Astrocyte (in vitro differentiated cells and primary cell): ENCODE data around the gene RGMB. TPM values are rescaled to one million over a fixed set of nuclear protein-coding genes. Genes with fewer than 3 reads are reported as not detected.

Experiments used
- DNase-seq: peaks from one replicate; pipeline ENCODE4 v3.0.0-alpha.2; 2010; ENCODE audit warnings: low read depth
- FAIRE-seq: peaks from 2 replicates; lab custom pipeline; 2011; peaks lifted over from hg19 to GRCh38; lab: Jason Lieb, UNC
- H2AFZ ChIP-seq: 2 replicates; pipeline ENCODE4 v1.6.0; 2012; ENCODE audit warnings: low read depth, low read length, inconsistent platforms
- H3K27ac ChIP-seq: 2 replicates; pipeline ENCODE4 v1.5.1; 2011; ENCODE audit warnings: low read depth, low read length, inconsistent platforms
- H3K27me3 ChIP-seq: 2 replicates; pipeline ENCODE4 v1.6.0; 2011; ENCODE audit warnings: low read length, inconsistent platforms; ENCODE audit not compliant: insufficient read depth
- H3K36me3 ChIP-seq: 2 replicates; pipeline ENCODE4 v1.5.1; 2011; ENCODE audit warnings: low read length, inconsistent platforms; ENCODE audit not compliant: insufficient read depth
- H3K4me1 ChIP-seq: 2 replicates; pipeline ENCODE4 v1.5.1; 2011; ENCODE audit warnings: low read length, inconsistent platforms; ENCODE audit not compliant: insufficient read depth
- H3K4me2 ChIP-seq: 2 replicates; pipeline ENCODE4 v1.6.0; 2012; ENCODE audit warnings: low read length, inconsistent platforms
- H3K4me3 ChIP-seq: 2 replicates; pipeline ENCODE4 v1.5.1; 2011; ENCODE audit warnings: low read depth, mild to moderate bottlenecking, low read length, inconsistent platforms; ENCODE audit not compliant: insufficient read depth
- H3K79me2 ChIP-seq: 2 replicates; pipeline ENCODE4 v1.6.0; 2012; ENCODE audit warnings: mild to moderate bottlenecking, low read length, inconsistent platforms; ENCODE audit not compliant: insufficient read depth
- H3K9ac ChIP-seq: 2 replicates; pipeline ENCODE4 v1.6.0; 2012; ENCODE audit warnings: mild to moderate bottlenecking, low read length, inconsistent platforms
- H3K9me3 ChIP-seq: 2 replicates; pipeline ENCODE4 v1.5.1; 2012; ENCODE audit warnings: low read depth, mild to moderate bottlenecking, low read length, inconsistent platforms; ENCODE audit not compliant: insufficient read depth
- H4K20me1 ChIP-seq: 2 replicates; pipeline ENCODE4 v1.6.0; 2012; ENCODE audit warnings: low read length, inconsistent platforms; ENCODE audit not compliant: insufficient read depth
- H3K27ac Mint-ChIP-seq: one replicate; pipeline ENCODE4 v1.8.0; 2021; ENCODE audit warnings: mild to moderate bottlenecking, mixed read lengths; ENCODE audit not compliant: unreplicated experiment
- H3K27me3 Mint-ChIP-seq: one replicate; pipeline ENCODE4 v1.8.0; 2021; ENCODE audit warnings: low read depth, mixed read lengths; ENCODE audit not compliant: unreplicated experiment
- H3K36me3 Mint-ChIP-seq: one replicate; pipeline ENCODE4 v1.8.0; 2021; ENCODE audit warnings: low read depth, mixed read lengths; ENCODE audit not compliant: unreplicated experiment
- H3K4me1 Mint-ChIP-seq: one replicate; pipeline ENCODE4 v1.8.0; 2021; ENCODE audit warnings: low read depth, mixed read lengths; ENCODE audit not compliant: unreplicated experiment
- H3K4me3 Mint-ChIP-seq: one replicate; pipeline ENCODE4 v1.8.0; 2021; ENCODE audit warnings: mild to moderate bottlenecking, moderate library complexity, mixed read lengths; ENCODE audit not compliant: unreplicated experiment
- H3K9me3 Mint-ChIP-seq: one replicate; pipeline ENCODE4 v1.8.0; 2021; ENCODE audit warnings: mild to moderate bottlenecking, mixed read lengths; ENCODE audit not compliant: unreplicated experiment
- EZH2 ChIP-seq: IDR thresholded peaks from 2 replicates; pipeline ENCODE4 v1.6.1; 2012; ENCODE audit warnings: mild to moderate bottlenecking, low read length, inconsistent platforms; ENCODE audit not compliant: insufficient read depth
- total RNA-seq: library from RNA; stranded (reverse); gene quantifications from 2 replicates; pipeline ENCODE4 v1.2.1, GENCODE V29; 2021
- TF ChIP-seq, protein P1 (sequence below): IDR thresholded peaks from 2 replicates; pipeline ENCODE4 v1.5.1; 2011; ENCODE audit warnings: low read depth, mild to moderate bottlenecking, inconsistent platforms, low read length, moderate library complexity; ENCODE audit not compliant: insufficient read depth

Gene RGMB
- total RNA-seq, 1 donor from 2014 or later, result 48.7 TPM

DNA sequence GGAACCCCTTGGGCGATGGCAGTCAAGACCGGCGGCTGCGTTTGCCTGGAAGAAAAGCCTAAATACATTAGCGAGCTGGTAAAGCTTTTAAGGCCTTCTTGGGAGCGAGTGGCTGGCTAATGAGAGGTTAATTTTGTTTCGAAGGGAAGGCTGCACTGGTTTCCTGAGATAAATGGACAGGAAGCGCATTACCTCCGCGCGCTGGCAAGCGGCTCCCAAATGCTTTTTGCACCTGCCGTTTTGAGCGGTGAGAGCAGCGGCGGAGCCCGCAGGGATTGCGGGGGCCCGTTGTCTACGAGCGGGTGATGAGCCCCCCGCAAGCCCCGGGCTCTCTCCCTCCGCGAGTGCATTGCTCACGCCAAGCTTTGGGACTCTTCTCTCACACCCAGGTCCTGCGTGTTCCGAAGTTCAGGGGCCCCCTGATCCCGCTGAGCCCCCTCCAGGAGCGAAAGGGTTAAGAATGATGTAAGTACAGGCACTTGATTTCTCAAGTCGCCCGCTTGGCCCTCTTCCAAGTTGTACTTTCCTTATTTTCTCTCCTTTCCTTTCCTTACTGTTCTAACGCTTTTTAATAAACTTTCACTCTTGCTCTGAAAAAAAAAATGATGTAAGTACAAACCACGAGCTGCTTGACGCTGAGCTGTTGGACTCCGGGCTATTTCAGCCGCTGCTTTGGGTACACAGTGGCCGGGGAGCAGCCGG, 3.1 kb upstream of the RGMB start:
- peak overlapping the region; percentile 99 for H3K27ac Mint-ChIP-seq
- Histone ChIP-seq H3K4me2 (peak overlapping the region; percentile 87), H3K4me1 (peaks cover 10% of the 10 kb centered on the region), H3K9ac (peak overlapping the region; percentile 98), H3K9me3 (no peaks in the 10 kb centered on the region), H3K27ac (peak overlapping the region; percentile 84), H3K4me3 (peak overlapping the region; percentile 79), H3K36me3 (no peaks in the 10 kb centered on the region), H3K27me3 (no peaks in the 10 kb centered on the region), H4K20me1 (peaks cover 11% of the 10 kb centered on the region), H2AFZ (peak overlapping the region; percentile 75), H3K79me2 (peaks cover 57% of the 10 kb centered on the region)
- H3K9me3 Mint-ChIP-seq, result no peaks in the 10 kb centered on the region
- H3K4me1 Mint-ChIP-seq, result peaks cover 18% of the 10 kb centered on the region
- TF ChIP-seq, protein P1, sequence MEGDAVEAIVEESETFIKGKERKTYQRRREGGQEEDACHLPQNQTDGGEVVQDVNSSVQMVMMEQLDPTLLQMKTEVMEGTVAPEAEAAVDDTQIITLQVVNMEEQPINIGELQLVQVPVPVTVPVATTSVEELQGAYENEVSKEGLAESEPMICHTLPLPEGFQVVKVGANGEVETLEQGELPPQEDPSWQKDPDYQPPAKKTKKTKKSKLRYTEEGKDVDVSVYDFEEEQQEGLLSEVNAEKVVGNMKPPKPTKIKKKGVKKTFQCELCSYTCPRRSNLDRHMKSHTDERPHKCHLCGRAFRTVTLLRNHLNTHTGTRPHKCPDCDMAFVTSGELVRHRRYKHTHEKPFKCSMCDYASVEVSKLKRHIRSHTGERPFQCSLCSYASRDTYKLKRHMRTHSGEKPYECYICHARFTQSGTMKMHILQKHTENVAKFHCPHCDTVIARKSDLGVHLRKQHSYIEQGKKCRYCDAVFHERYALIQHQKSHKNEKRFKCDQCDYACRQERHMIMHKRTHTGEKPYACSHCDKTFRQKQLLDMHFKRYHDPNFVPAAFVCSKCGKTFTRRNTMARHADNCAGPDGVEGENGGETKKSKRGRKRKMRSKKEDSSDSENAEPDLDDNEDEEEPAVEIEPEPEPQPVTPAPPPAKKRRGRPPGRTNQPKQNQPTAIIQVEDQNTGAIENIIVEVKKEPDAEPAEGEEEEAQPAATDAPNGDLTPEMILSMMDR, result no peak
- no peak for TF ChIP-seq EZH2
- no peaks in the 10 kb centered on the region for H3K27me3 Mint-ChIP-seq
- DNase-seq (peak; percentile 54), FAIRE-seq (no peak)
- peak overlapping the region; percentile 99 for H3K4me3 Mint-ChIP-seq
- peaks cover 2% of the 10 kb centered on the region for H3K36me3 Mint-ChIP-seq

DNA sequence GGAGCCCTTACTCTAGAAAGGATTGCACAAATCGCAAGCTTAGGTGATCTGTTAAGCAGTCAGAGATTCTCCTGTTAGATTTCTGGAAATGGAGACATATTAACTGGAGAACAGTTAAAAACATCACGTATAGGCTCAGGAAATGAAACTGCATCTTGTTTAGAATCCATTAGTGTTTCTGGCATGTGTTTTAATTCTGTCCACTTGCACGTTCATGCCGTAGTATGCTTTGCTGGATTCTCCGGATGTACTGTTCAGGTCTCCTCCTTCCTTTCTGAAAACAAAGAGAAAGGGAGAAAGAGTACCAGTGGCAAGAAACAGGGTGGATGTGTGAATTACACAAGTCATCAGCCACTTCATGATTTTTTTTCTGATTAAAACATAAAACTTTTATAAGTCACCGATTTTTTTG, 2.5 kb upstream of the RGMB start:
- Histone ChIP-seq H3K4me1 (peaks cover 13% of the 10 kb centered on the region), H3K9me3 (no peaks in the 10 kb centered on the region), H3K36me3 (no peaks in the 10 kb centered on the region), H3K79me2 (peaks cover 62% of the 10 kb centered on the region), H3K4me2 (peak overlapping the region; percentile 87), H3K4me3 (peak overlapping the region; percentile 79), H4K20me1 (peaks cover 17% of the 10 kb centered on the region), H3K27ac (peak overlapping the region; percentile 84), H3K9ac (peak overlapping the region; percentile 98), H3K27me3 (no peaks in the 10 kb centered on the region), H2AFZ (peak overlapping the region; percentile 6)
- no peaks in the 10 kb centered on the region for H3K27me3 Mint-ChIP-seq
- FAIRE-seq (peak; percentile 49), DNase-seq (peak; percentile 48)
- H3K36me3 Mint-ChIP-seq, result peaks cover 2% of the 10 kb centered on the region
- no peaks in the 10 kb centered on the region for H3K9me3 Mint-ChIP-seq
- H3K27ac Mint-ChIP-seq, result peak overlapping the region; percentile 99
- H3K4me1 Mint-ChIP-seq, result peaks cover 20% of the 10 kb centered on the region
- TF ChIP-seq, protein P1, result no peak
- TF ChIP-seq EZH2, result no peak
- peak overlapping the region; percentile 99 for H3K4me3 Mint-ChIP-seq
